ENCODE results near the gene DGAT2L6.

The DGAT2L6 gene

DNA sequence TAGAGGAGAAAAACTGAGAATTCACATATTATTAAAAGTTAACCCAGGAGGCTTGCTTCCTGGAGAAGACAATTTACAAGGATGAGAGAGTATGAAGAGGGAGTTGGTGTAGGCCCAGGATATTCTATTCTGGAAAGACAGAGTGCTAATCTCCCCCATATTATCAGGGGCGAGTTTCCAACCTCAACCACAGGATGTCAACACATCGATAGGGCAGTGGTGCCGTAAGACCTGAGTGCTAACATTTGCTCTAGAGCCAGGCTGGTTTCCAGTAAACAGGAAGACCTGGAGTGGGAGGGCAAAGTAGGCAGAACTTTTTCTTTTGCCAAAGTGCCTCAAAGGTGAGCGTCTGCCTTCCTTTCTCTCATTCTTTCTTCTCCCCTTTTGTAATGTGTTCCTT is 54.4 kb downstream of the DGAT2L6 start:
- Histone ChIP-seq H3K4me1 (ENCODE audit: control insufficient read depth, insufficient read depth, low read depth, low read length) (no peaks in the 10 kb centered on the region), H3K79me1 (replicated peaks; ENCODE audit: low read length, poor library complexity, severe bottlenecking) (no peaks in the 10 kb centered on the region), H2BK15ac (ENCODE audit: low read depth, poor library complexity, severe bottlenecking) (no peak overlapping the region), H4K8ac (ENCODE audit: low read length) (no peak overlapping the region), H4K91ac (ENCODE audit: low read length) (no peak overlapping the region), H3K4me2 (ENCODE audit: low read length, poor library complexity, severe bottlenecking) (no peak overlapping the region), H3K9ac (ENCODE audit: low read length) (no peak overlapping the region), H3K14ac (ENCODE audit: low read length in 2 of 2) (no peak overlapping the region), H2AFZ (ENCODE audit: low read depth, low read length) (no peak overlapping the region), H2BK120ac (ENCODE audit: low read depth, low read length) (no peak overlapping the region), H3K4ac (ENCODE audit: low read depth in 1 of 2, low read length in 2 of 2) (no peak overlapping the region), H3K9me3 (ENCODE audit: control insufficient read depth, low read length) (no peaks in the 10 kb centered on the region), H3K4me3 (ENCODE audit: insufficient read depth in 1 of 2, low read depth in 1 of 2, low read length in 2 of 2) (no peak overlapping the region), H2BK12ac (ENCODE audit: low read length in 2 of 2) (no peak overlapping the region), H2BK5ac (ENCODE audit: low read depth, low read length, poor library complexity, severe bottlenecking) (no peak overlapping the region), H3K27me3 (ENCODE audit: control insufficient read depth in 1 of 2, insufficient read depth in 1 of 2, low read length in 2 of 2) (peaks cover 0 to 40% of the 10 kb centered on the region in 2 experiments), H2AK5ac (ENCODE audit: low read length, severe bottlenecking) (no peak overlapping the region), H3K18ac (ENCODE audit: low read depth in 1 of 2, low read length in 2 of 2) (no peak overlapping the region), H3K23ac (ENCODE audit: low read length in 2 of 2) (no peak overlapping the region), H3K27ac (ENCODE audit: low read length, poor library complexity, severe bottlenecking) (no peak overlapping the region), H3K36me3 (ENCODE audit: control insufficient read depth in 1 of 2, insufficient read depth in 2 of 2, low read depth in 1 of 2, low read length in 2 of 2) (no peaks in the 10 kb centered on the region)
- no peak for DNase-seq
- WGBS = 71% methylated on average over 1 of the region's 4 CpGs

DNA sequence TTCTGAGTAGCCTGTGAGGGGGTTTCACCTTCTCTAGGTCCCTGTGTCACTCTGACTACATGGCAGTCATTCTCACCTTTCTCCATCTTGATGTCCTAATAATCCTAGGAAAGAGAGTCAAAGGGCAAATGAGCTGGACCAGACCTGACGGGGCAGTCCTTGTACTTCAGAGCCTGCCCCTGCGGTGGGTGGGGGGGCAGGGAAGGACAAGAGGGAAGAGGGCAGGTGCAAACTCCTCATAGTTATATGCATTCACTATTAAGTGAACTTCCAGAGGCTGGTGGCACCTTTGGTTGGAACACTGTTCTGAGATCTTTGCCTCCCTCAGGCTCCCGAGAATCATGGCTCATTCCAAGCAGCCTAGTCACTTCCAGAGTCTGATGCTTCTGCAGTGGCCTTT is 57.1 kb downstream of the DGAT2L6 start, which contains the start of gene AWAT1:
AWAT1 (plus strand) TSS at position 301 of the 400 bp plus-strand sequence; CDS start at position 342, 41 bp downstream.
- Histone ChIP-seq H3K14ac (ENCODE audit: low read length in 2 of 2) (no peak within 1 kb of the TSS), H2BK5ac (ENCODE audit: low read depth, low read length, poor library complexity, severe bottlenecking) (no peak within 1 kb of the TSS), H3K4ac (ENCODE audit: low read depth in 1 of 2, low read length in 2 of 2) (no peak within 1 kb of the TSS), H2BK12ac (ENCODE audit: low read length in 2 of 2) (no peak within 1 kb of the TSS), H2AFZ (ENCODE audit: low read depth, low read length) (no peak within 1 kb of the TSS), H4K8ac (ENCODE audit: low read length) (no peak within 1 kb of the TSS), H3K36me3 (ENCODE audit: control insufficient read depth in 1 of 2, insufficient read depth in 2 of 2, low read depth in 1 of 2, low read length in 2 of 2) (no peaks in the 10 kb centered on the region), H3K9ac (ENCODE audit: low read length) (no peak within 1 kb of the TSS), H3K79me1 (replicated peaks; ENCODE audit: low read length, poor library complexity, severe bottlenecking) (no peaks in the 10 kb centered on the region), H3K4me2 (ENCODE audit: low read length, poor library complexity, severe bottlenecking) (no peak within 1 kb of the TSS), H2AK5ac (ENCODE audit: low read length, severe bottlenecking) (no peak within 1 kb of the TSS), H3K27me3 (ENCODE audit: control insufficient read depth in 1 of 2, insufficient read depth in 1 of 2, low read length in 2 of 2) (peaks cover 0 to 53% of the 10 kb centered on the region in 2 experiments), H3K27ac (ENCODE audit: low read length, poor library complexity, severe bottlenecking) (no peak within 1 kb of the TSS), H3K23ac (ENCODE audit: low read length in 2 of 2) (no peak within 1 kb of the TSS), H3K9me3 (ENCODE audit: control insufficient read depth, low read length) (no peaks in the 10 kb centered on the region), H3K4me1 (ENCODE audit: control insufficient read depth, insufficient read depth, low read depth, low read length) (no peaks in the 10 kb centered on the region), H3K4me3 (ENCODE audit: insufficient read depth in 1 of 2, low read depth in 1 of 2, low read length in 2 of 2) (no peak within 1 kb of the TSS), H4K91ac (ENCODE audit: low read length) (no peak within 1 kb of the TSS), H3K18ac (ENCODE audit: low read depth in 1 of 2, low read length in 2 of 2) (no peak within 1 kb of the TSS), H2BK15ac (ENCODE audit: low read depth, poor library complexity, severe bottlenecking) (no peak within 1 kb of the TSS), H2BK120ac (ENCODE audit: low read depth, low read length) (no peak within 1 kb of the TSS)
- WGBS = 91% methylated on average over 1 of the region's 3 CpGs
- DNase-seq = no peak

GRCh38 chrX:70240751-70241150 is 63.5 kb downstream of the DGAT2L6 start:
- H3K14ac ChIP-seq (ENCODE audit: low read length in 2 of 2) = no peak overlapping the region
- H4K91ac ChIP-seq (ENCODE audit: low read length) = no peak overlapping the region
- no peak overlapping the region for H3K4ac ChIP-seq (ENCODE audit: low read depth in 1 of 2, low read length in 2 of 2)
- no peak overlapping the region for H3K4me3 ChIP-seq (ENCODE audit: insufficient read depth in 1 of 2, low read depth in 1 of 2, low read length in 2 of 2)
- H2BK120ac ChIP-seq (ENCODE audit: low read depth, low read length) = no peak overlapping the region
- no peaks in the 10 kb centered on the region for H3K4me1 ChIP-seq (ENCODE audit: control insufficient read depth, insufficient read depth, low read depth, low read length)
- no peak overlapping the region for H2BK12ac ChIP-seq (ENCODE audit: low read length in 2 of 2)
- H4K8ac ChIP-seq (ENCODE audit: low read length) = no peak overlapping the region
- H3K36me3 ChIP-seq (ENCODE audit: control insufficient read depth in 1 of 2, insufficient read depth in 2 of 2, low read depth in 1 of 2, low read length in 2 of 2) = no peaks in the 10 kb centered on the region
- peaks cover 0 to 44% of the 10 kb centered on the region in 2 experiments for H3K27me3 ChIP-seq (ENCODE audit: control insufficient read depth in 1 of 2, insufficient read depth in 1 of 2, low read length in 2 of 2)
- no peak overlapping the region for H2AK5ac ChIP-seq (ENCODE audit: low read length, severe bottlenecking)
- no peaks in the 10 kb centered on the region for H3K79me1 ChIP-seq (replicated peaks; ENCODE audit: low read length, poor library complexity, severe bottlenecking)
- no peak overlapping the region for H3K4me2 ChIP-seq (ENCODE audit: low read length, poor library complexity, severe bottlenecking)
- H3K9me3 ChIP-seq (ENCODE audit: control insufficient read depth, low read length) = no peaks in the 10 kb centered on the region
- no peak for DNase-seq
- H3K9ac ChIP-seq (ENCODE audit: low read length) = no peak overlapping the region
- H2BK15ac ChIP-seq (ENCODE audit: low read depth, poor library complexity, severe bottlenecking) = no peak overlapping the region
- no peak overlapping the region for H3K27ac ChIP-seq (ENCODE audit: low read length, poor library complexity, severe bottlenecking)
- no peak overlapping the region for H3K23ac ChIP-seq (ENCODE audit: low read length in 2 of 2)
- no peak overlapping the region for H3K18ac ChIP-seq (ENCODE audit: low read depth in 1 of 2, low read length in 2 of 2)
- no peak overlapping the region for H2AFZ ChIP-seq (ENCODE audit: low read depth, low read length)
- WGBS = 100% methylated on average over 1 of the region's 1 CpG
- no peak overlapping the region for H2BK5ac ChIP-seq (ENCODE audit: low read depth, low read length, poor library complexity, severe bottlenecking)

DNA sequence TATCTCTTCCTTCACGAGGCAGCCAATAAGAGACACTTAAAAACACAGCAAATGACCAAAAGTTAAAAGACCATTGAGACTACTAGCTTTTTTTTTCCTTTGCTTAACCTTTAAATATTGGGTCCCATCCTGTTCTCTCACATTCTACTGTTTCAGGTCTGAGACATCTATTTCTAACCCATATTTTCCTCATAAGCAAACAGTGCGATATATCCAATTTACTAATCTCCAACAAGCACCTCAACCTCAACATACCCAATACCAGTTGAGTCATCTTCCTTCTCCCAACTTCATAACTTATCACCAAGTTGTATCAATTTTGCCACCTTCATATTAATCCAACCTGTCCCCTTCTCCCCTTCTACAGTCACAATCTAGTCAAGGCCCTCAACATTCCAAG is 64.2 kb downstream of the DGAT2L6 start:
- Histone ChIP-seq H3K27me3 (ENCODE audit: control insufficient read depth in 1 of 2, insufficient read depth in 1 of 2, low read length in 2 of 2) (peaks cover 0 to 37% of the 10 kb centered on the region in 2 experiments), H3K4me3 (ENCODE audit: insufficient read depth in 1 of 2, low read depth in 1 of 2, low read length in 2 of 2) (no peak overlapping the region), H4K91ac (ENCODE audit: low read length) (no peak overlapping the region), H2BK15ac (ENCODE audit: low read depth, poor library complexity, severe bottlenecking) (no peak overlapping the region), H2BK5ac (ENCODE audit: low read depth, low read length, poor library complexity, severe bottlenecking) (no peak overlapping the region), H3K18ac (ENCODE audit: low read depth in 1 of 2, low read length in 2 of 2) (no peak overlapping the region), H3K79me1 (replicated peaks; ENCODE audit: low read length, poor library complexity, severe bottlenecking) (no peaks in the 10 kb centered on the region), H4K8ac (ENCODE audit: low read length) (no peak overlapping the region), H2AFZ (ENCODE audit: low read depth, low read length) (no peak overlapping the region), H3K23ac (ENCODE audit: low read length in 2 of 2) (no peak overlapping the region), H3K4me1 (ENCODE audit: control insufficient read depth, insufficient read depth, low read depth, low read length) (no peaks in the 10 kb centered on the region), H3K9me3 (ENCODE audit: control insufficient read depth, low read length) (no peaks in the 10 kb centered on the region), H3K9ac (ENCODE audit: low read length) (no peak overlapping the region), H3K4ac (ENCODE audit: low read depth in 1 of 2, low read length in 2 of 2) (no peak overlapping the region), H3K27ac (ENCODE audit: low read length, poor library complexity, severe bottlenecking) (no peak overlapping the region), H3K36me3 (ENCODE audit: control insufficient read depth in 1 of 2, insufficient read depth in 2 of 2, low read depth in 1 of 2, low read length in 2 of 2) (no peaks in the 10 kb centered on the region), H2AK5ac (ENCODE audit: low read length, severe bottlenecking) (no peak overlapping the region), H2BK12ac (ENCODE audit: low read length in 2 of 2) (no peak overlapping the region), H3K4me2 (ENCODE audit: low read length, poor library complexity, severe bottlenecking) (no peak overlapping the region), H3K14ac (ENCODE audit: low read length in 2 of 2) (no peak overlapping the region), H2BK120ac (ENCODE audit: low read depth, low read length) (no peak overlapping the region)
- no peak for DNase-seq
- 85% methylated on average over 2 of the region's 2 CpGs for WGBS

Measured in mesenchymal stem cell (in vitro differentiated cells and primary cell).